Stomach (tissue), 9 donors: ENCODE measurements around the gene AP4E1. TPM values are rescaled to one million over a fixed set of nuclear protein-coding genes. Genes with fewer than 3 reads are reported as not detected.
"Not testable (repeated sequence)": the region's sequence is repeated elsewhere in the genome, so short reads cannot be mapped to it uniquely, and the experiment has no call there.

Experiments used
- DNase-seq, 2 donors: peaks; one replicate each; pipeline versions ENCODE4 v3.0.0 to v3.0.0-alpha.2; 2013 to 2019
- H3K27ac ChIP-seq, 5 donors: fragments of 200-600 bp in 4 of 5; sonication (generic) in 4 of 5; one replicate each; pipeline ENCODE4 v1.5.1; 2013 to 2019; ENCODE audit warnings: mild to moderate bottlenecking in 1 of 5, moderate library complexity in 1 of 5
- H3K27me3 ChIP-seq, 3 donors: fragments of 200-600 bp; sonication (generic); one replicate each; pipeline ENCODE4 v1.5.1; 2017 to 2019; ENCODE audit warnings: mixed run types in 1 of 3
- H3K36me3 ChIP-seq, 4 donors: fragments of 200-600 bp; sonication (generic); 1 replicate in 3 of 4; 2 replicates in 1 of 4; pipeline ENCODE4 v1.5.1; 2016 to 2019
- H3K4me1 ChIP-seq, 4 donors: fragments of 200-600 bp; sonication (generic); one replicate each; pipeline ENCODE4 v1.5.1; 2016 to 2019
- H3K4me3 ChIP-seq, 4 donors: fragments of 200-600 bp; sonication (generic) in 3 of 4; one replicate each; pipeline ENCODE4 v1.5.1; 2016 to 2019; ENCODE audit warnings: mild to moderate bottlenecking in 1 of 4
- H3K9me3 ChIP-seq, 4 donors: fragments of 200-600 bp; sonication (generic); one replicate each; pipeline ENCODE4 v1.5.1; 2016 to 2019
- EP300 ChIP-seq: sonication (generic); formaldehyde crosslinking; IDR thresholded peaks from one replicate; pipeline ENCODE4 v1.6.1; 2017; ENCODE audit warnings: antibody characterized with exemption
- POLR2A ChIP-seq, 4 donors: fragments of 450-650 bp; IDR thresholded peaks; one replicate each; pipeline ENCODE4 v1.6.1; 2016; ENCODE audit warnings: antibody characterized with exemption in 4 of 4, control low read depth in 2 of 4, mild to moderate bottlenecking in 1 of 4, moderate library complexity in 1 of 4
- POLR2AphosphoS5 ChIP-seq, 3 donors: sonication (generic); formaldehyde crosslinking; IDR thresholded peaks; one replicate each; pipeline ENCODE4 v1.6.1; 2016; ENCODE audit warnings: antibody characterized with exemption in 3 of 3
- WGBS, 5 donors: extraction: QIAGEN DNeasy Blood & Tissue Kit in 3 of 5; methylation state at CpG; one replicate each; pipeline versions ENCODE4 v1.1.5 to v1.1.7; 2013 to 2018; 5-methylcytosine and 5-hydroxymethylcytosine counted together
- intact Hi-C: fragments of 100-400 bp; cut with DNase I; formaldehyde crosslinking; loops from one replicate; pipeline ENCODE4 v1.15.1; 2023; ENCODE audit warnings: low total_unique reads
- polyA plus RNA-seq, 3 donors: library from polyadenylated mRNA; stranded (reverse); fragments of 200-250 nt; gene quantifications; one replicate each; pipeline ENCODE4 v1.2.3, GENCODE V29; 2013
- total RNA-seq, 5 donors: library from RNA; depleted of rRNA; stranded (reverse); fragments of >200 nt; gene quantifications; one replicate each; pipeline versions ENCODE4 v1.1.0 to v1.2.3, GENCODE V29; 2014 to 2016
- TF ChIP-seq, protein P1 (sequence below), 7 experiments: fragments of 450-650 bp in 4 of 7; fragments of 200-600 bp in 3 of 7; sonication (generic) in 3 of 7; IDR thresholded peaks; one replicate each; pipeline ENCODE4 v1.5.1; 2016 to 2019; ENCODE audit warnings: antibody characterized with exemption in 7 of 7, control low read depth in 2 of 7, mild to moderate bottlenecking in 1 of 7
- donor health status: healthy with polysubstance abuse.
- donor health status: Bipolar disorder and iron deficiency.
- donor health status: healthy.

Gene AP4E1
- total and polyA plus RNA-seq, 8 donors: 1.8 to 31.9 (median 7.6) TPM

DNA sequence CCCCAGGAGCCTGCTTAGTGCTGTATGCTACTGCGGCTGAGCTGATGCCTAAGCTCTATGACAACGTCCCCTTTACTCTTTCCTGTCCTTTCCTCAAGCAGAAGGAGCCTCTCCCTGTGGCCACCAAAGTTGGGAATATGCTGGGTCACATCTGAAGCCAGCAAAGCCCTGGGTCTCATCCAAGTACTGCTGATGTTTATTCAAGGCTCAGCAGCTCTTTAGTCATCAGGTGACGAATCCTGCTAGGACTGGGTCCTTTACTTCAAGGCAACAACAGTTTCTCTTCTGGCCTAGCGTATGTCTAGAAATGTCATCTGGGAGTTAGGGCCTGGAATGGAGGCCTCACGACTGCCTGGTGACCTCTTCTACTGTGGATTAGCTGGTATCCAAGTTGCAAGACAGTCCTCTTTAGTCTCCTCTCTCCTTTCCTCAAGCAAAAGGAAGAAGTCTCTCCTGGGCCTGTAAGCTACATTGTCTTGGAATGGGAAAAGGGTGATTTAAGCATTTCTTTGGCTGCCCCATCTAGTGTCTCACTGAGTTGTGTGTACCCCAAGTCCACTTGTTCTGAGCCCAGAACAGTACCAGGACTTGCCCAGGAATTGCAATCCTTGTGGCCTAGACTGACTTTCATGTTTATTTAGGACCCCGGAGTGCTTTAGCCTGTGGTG lies 122.3 kb downstream of the AP4E1 start:
- intact Hi-C loops: no loop called here
- peaks cover 6 to 13% (median 10%) of the 10 kb centered on the region in 4 donors for H3K4me1 ChIP-seq
- 44 to 63% (median 54%) methylated on average over 6 of the region's 6 CpGs for WGBS, 5 donors
- H3K27me3 ChIP-seq: no peaks in the 10 kb centered on the region
- peak overlapping the region; percentile 39 to 75 (median 59) for H3K27ac ChIP-seq
- H3K4me3 ChIP-seq: no peak overlapping the region
- TF ChIP-seq POLR2AphosphoS5 (IDR thresholded peaks at IDR 0.05): peak in 2 of 3 donors; percentile 38 to 85
- TF ChIP-seq, protein P1, sequence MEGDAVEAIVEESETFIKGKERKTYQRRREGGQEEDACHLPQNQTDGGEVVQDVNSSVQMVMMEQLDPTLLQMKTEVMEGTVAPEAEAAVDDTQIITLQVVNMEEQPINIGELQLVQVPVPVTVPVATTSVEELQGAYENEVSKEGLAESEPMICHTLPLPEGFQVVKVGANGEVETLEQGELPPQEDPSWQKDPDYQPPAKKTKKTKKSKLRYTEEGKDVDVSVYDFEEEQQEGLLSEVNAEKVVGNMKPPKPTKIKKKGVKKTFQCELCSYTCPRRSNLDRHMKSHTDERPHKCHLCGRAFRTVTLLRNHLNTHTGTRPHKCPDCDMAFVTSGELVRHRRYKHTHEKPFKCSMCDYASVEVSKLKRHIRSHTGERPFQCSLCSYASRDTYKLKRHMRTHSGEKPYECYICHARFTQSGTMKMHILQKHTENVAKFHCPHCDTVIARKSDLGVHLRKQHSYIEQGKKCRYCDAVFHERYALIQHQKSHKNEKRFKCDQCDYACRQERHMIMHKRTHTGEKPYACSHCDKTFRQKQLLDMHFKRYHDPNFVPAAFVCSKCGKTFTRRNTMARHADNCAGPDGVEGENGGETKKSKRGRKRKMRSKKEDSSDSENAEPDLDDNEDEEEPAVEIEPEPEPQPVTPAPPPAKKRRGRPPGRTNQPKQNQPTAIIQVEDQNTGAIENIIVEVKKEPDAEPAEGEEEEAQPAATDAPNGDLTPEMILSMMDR (IDR thresholded peaks at IDR 0.05): no peak
- H3K36me3 ChIP-seq: no peaks in the 10 kb centered on the region
- DNase-seq: peak; percentile 23 to 62
- H3K9me3 ChIP-seq: no peaks in the 10 kb centered on the region

DNA sequence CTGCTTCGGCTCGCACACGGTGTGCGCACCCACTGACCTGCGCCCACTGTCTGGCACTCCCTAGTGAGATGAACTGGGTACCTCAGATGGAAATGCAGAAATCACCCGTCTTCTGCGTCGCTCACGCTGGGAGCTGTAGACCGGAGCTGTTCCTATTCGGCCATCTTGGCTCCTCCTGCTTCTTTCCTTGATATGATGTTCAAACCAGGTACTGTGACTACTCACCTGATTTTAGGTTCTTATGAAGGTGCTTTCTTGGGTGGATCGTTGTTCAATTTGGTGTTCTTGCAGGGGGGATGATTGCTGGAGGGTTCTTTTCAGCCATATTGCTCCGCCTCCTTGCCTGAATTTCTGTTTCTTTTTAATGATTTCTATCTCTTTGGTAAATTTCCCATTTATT lies 129.0 kb downstream of the AP4E1 start:
- WGBS, 5 donors: 82 to 97% (median 93%) methylated on average over 13 of the region's 13 CpGs
- not testable (repeated sequence) for H3K4me3 ChIP-seq

DNA sequence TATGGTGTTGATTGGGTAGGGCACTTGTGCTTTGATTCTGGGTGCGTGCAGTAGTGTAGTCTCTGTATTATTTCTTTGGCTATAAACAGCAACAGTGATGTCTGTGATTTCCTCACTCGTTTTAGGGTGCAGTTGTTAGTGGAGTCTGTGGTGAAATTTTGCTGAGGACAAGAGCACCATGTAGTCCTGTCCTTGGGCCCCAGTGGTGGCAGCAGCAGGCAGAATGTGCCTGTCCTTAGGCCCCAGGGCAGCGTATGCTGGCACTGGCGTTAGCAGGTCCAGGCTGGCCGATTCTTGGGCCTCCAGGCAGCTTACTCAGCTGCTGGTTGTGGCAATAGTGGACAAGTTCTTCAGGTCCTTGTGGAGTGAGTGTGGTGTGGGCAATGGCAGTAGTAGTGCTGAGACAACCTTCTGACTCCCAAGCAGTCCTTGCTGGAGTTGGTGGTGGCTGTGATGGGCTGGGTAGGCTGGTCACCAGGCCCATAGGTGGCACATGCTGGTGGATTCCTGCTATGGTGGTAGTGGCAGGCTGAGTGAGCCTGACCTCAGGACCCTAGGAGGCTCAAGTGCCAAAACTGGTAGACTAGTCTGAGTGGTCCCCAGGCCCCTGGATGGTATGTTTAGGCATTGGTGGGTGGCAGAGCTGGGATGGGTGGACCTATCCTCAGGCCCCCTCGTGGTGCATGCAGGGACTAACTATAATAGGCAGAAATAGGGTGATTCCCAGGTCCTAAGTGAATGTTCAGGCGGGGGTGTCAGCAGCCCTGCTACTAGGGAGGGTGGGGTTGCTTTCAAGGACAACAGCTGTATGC lies 129.9 kb downstream of the AP4E1 start:
- Histone ChIP-seq H3K27ac (no peak overlapping the region), H3K27me3 (no peaks in the 10 kb centered on the region), H3K36me3 (no peaks in the 10 kb centered on the region), H3K9me3 (no peaks in the 10 kb centered on the region), H3K4me1 (no peaks in the 10 kb centered on the region), H3K4me3 (no peak overlapping the region)
- intact Hi-C loops: no loop called here
- TF ChIP-seq POLR2AphosphoS5 (IDR thresholded peaks at IDR 0.05) (no peak), POLR2A (IDR thresholded peaks at IDR 0.05) (no peak)
- DNase-seq: no peak
- WGBS, 5 donors: 85 to 93% (median 87%) methylated on average over 4 to 7 of the region's 7 CpGs

More for the DNA sequence above, 129.0 kb downstream of the AP4E1 start:
- H3K27ac ChIP-seq, DNase-seq, H3K36me3 ChIP-seq, H3K27me3 ChIP-seq, intact Hi-C loops, H3K4me1 ChIP-seq, H3K9me3 ChIP-seq: not testable (repeated sequence)

DNA sequence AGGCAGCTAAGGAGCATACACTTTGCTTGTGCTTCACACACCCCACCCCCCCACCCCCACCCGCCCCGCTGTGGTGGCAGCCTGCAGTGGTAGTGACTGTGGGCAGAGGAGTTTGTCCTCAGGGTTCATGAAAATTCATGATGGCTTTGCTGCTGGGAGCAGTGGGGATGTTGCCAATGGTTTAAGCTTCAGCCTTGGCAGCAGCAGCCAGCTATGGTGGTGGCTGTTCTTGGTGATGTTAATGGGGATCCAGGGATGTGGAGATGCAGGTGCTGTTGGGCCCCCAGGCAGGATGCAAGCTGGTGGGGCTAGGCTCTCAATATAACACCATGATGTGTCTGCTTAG lies 130.5 kb downstream of the AP4E1 start:
- Histone ChIP-seq H3K9me3 (no peaks in the 10 kb centered on the region), H3K4me3 (no peak overlapping the region), H3K4me1 (no peaks in the 10 kb centered on the region), H3K27ac (no peak overlapping the region), H3K27me3 (no peaks in the 10 kb centered on the region), H3K36me3 (no peaks in the 10 kb centered on the region)
- intact Hi-C loops: no loop called here
- TF ChIP-seq, protein P1 (IDR thresholded peaks at IDR 0.05): no peak
- no peak for TF ChIP-seq EP300
- TF ChIP-seq POLR2AphosphoS5 (IDR thresholded peaks at IDR 0.05): no peak
- no peak for TF ChIP-seq POLR2A (IDR thresholded peaks at IDR 0.05)
- WGBS, 5 donors: 93 to 100% (median 100%) methylated on average over 2 of the region's 2 CpGs
- no peak for DNase-seq

DNA sequence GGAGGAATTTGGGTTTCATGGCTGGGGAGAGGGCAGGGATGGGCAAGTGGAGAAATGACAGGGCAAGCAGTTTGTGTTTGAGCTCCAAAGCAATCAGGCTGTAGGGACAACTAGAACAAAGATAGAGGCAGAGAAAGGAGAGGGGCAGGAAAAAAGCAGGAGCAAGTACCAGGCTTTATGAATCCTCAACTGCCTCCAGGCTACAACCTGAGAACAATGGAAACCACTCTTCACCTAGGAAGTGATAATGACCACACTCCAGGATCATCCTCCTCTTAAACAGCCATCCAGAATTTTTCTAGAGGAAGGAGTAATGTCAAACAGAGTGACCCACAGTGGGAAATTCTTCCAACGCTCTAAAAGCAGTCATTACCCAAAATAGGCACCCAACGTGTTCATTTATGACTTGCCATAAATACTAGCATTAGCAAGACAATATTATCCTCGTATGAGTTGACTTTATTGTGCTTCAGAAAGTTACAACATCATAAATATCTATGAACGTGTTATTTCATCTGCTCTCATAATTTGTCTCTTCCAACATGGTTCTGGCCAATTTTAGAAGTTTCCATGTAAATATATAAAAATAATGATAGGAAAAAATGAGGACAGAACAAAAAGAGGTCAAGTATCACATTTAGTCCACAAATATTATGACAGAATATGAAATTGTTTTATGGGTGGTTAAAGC lies 135.7 kb downstream of the AP4E1 start:
- H3K9me3 ChIP-seq: no peaks in the 10 kb centered on the region
- H3K27ac ChIP-seq: no peak overlapping the region
- no peak for TF ChIP-seq POLR2A (IDR thresholded peaks at IDR 0.05)
- no peak for TF ChIP-seq POLR2AphosphoS5 (IDR thresholded peaks at IDR 0.05)
- TF ChIP-seq, protein P1 (IDR thresholded peaks at IDR 0.05): no peak
- no peak for TF ChIP-seq EP300
- peaks cover 8 to 25% (median 14%) of the 10 kb centered on the region in 4 donors for H3K4me1 ChIP-seq
- no peak overlapping the region for H3K4me3 ChIP-seq
- DNase-seq: no peak
- H3K36me3 ChIP-seq: no peaks in the 10 kb centered on the region
- H3K27me3 ChIP-seq: no peaks in the 10 kb centered on the region
- WGBS, 5 donors: 56 to 80% (median 61%) methylated on average over 4 of the region's 4 CpGs
- intact Hi-C loops: no loop called here
